ENCODE data around the gene ETV3L. TPM values are rescaled to one million over a fixed set of nuclear protein-coding genes. Genes with fewer than 3 reads are reported as not detected.
"Not testable (repeated sequence)": the region's sequence is repeated elsewhere in the genome, so short reads cannot be mapped to it uniquely, and the experiment has no call there.

The ETV3L gene
- polyA plus RNA-seq, 4 donors: not detected

DNA sequence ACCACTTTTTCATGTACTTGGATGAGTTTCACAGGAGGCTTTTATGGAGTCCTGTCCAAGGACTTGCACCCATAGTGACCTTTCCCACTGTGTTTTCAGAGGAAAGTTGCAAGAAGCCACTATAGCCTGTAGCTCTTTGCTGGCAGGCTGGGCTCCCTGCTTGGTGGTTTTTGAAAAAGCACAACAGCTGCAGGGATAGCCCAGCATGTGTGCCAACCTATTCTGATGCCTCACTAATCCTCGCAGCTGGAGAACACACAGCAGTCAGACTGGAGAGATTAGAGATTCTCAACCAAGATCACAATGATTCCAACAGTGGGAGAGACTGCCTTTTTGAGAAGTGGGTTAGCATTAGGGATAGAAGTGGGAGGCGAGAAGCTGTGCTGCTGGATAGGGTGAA is 30.0 kb downstream of the ETV3L start:
- peaks cover 0 to 6% (median 0%) of the 10 kb centered on the region in 3 donors for H3K27me3 ChIP-seq (ENCODE audit: control insufficient read depth in 3 of 3, insufficient read depth in 3 of 3, low read length in 3 of 3)
- H3K9me3 ChIP-seq (ENCODE audit: control insufficient read depth in 2 of 2, insufficient read depth in 1 of 2, low read depth in 1 of 2, low read length in 1 of 2): no peaks in the 10 kb centered on the region
- FAIRE-seq (no peak), DNase-seq (no peak)
- H3K27ac ChIP-seq (ENCODE audit: low read depth in 1 of 3, low read length in 2 of 3): no peak overlapping the region
- no peaks in the 10 kb centered on the region for H3K36me3 ChIP-seq (ENCODE audit: control insufficient read depth in 3 of 3, insufficient read depth in 2 of 3, low read depth in 1 of 3, low read length in 3 of 3)
- WGBS, 3 donors: 82 to 88% (median 88%) methylated on average over 2 of the region's 2 CpGs
- peaks cover 0 to 3% (median 0%) of the 10 kb centered on the region in 3 donors for H3K4me1 ChIP-seq (ENCODE audit: control insufficient read depth in 3 of 3, insufficient read depth in 2 of 3, low read depth in 1 of 3, low read length in 2 of 3)
- no peak overlapping the region for H3K4me3 ChIP-seq (ENCODE audit: low read depth in 1 of 3, low read length in 3 of 3)

DNA sequence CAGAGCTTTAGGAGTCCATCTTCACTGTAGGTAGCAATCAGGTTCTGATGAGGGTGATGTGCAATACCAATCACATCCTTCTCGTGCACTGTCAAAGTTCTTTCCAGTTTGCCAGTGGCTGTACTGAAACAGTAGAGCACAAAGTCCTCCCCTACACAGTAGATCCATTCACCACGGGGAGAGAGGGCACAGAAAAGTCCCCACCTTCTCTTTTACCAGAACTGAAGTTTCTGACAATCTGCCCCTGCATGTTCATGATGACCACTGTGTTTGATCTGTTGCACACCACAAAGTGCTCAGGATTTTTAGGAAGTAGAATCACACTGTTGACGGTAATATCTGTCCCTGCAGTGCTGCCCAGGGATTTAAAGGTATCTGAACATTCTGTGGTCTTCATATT is 40.4 kb downstream of the ETV3L start:
- H3K4me3 ChIP-seq (ENCODE audit: low read depth in 1 of 3, low read length in 3 of 3); H3K27ac ChIP-seq (ENCODE audit: low read depth in 1 of 3, low read length in 2 of 3); H3K4me1 ChIP-seq (ENCODE audit: control insufficient read depth in 3 of 3, insufficient read depth in 2 of 3, low read depth in 1 of 3, low read length in 2 of 3); H3K36me3 ChIP-seq (ENCODE audit: control insufficient read depth in 3 of 3, insufficient read depth in 2 of 3, low read depth in 1 of 3, low read length in 3 of 3); H3K9me3 ChIP-seq (ENCODE audit: control insufficient read depth in 2 of 2, insufficient read depth in 1 of 2, low read depth in 1 of 2, low read length in 1 of 2); FAIRE-seq; H3K27me3 ChIP-seq (ENCODE audit: control insufficient read depth in 3 of 3, insufficient read depth in 3 of 3, low read length in 3 of 3); DNase-seq: not testable (repeated sequence)
- WGBS, 3 donors: 26 to 55% (median 38%) methylated on average over 3 of the region's 3 CpGs

DNA sequence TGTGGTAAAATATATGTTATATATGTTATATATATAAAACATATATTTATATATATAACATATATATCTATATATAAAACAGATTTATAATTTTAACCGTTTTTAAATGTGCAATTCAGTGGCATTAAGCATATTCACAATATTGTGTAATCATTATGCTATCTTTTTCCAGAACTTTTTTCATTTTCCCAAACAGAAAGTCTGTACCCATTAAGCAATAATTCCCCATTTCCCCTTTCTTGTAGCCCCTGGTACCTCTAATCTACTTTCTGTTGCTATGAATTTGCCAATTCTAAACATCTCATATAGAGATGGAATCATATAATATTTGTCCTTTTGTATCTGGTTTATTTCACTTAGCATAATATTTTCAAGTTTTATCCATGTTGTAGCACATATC is 43.3 kb downstream of the ETV3L start:
- FAIRE-seq (peak; percentile 61), DNase-seq (no peak)
- Histone ChIP-seq H3K27me3 (ENCODE audit: control insufficient read depth in 3 of 3, insufficient read depth in 3 of 3, low read length in 3 of 3) (peaks cover 0 to 3% (median 0%) of the 10 kb centered on the region in 3 donors), H3K4me3 (ENCODE audit: low read depth in 1 of 3, low read length in 3 of 3) (no peak overlapping the region), H3K4me1 (ENCODE audit: control insufficient read depth in 3 of 3, insufficient read depth in 2 of 3, low read depth in 1 of 3, low read length in 2 of 3) (no peaks in the 10 kb centered on the region), H3K9me3 (ENCODE audit: control insufficient read depth in 2 of 2, insufficient read depth in 1 of 2, low read depth in 1 of 2, low read length in 1 of 2) (no peaks in the 10 kb centered on the region), H3K36me3 (ENCODE audit: control insufficient read depth in 3 of 3, insufficient read depth in 2 of 3, low read depth in 1 of 3, low read length in 3 of 3) (no peaks in the 10 kb centered on the region), H3K27ac (ENCODE audit: low read depth in 1 of 3, low read length in 2 of 3) (no peak overlapping the region)
- 69 to 79% (median 76%) methylated on average over 1 of the region's 1 CpG for WGBS, 3 donors

DNA sequence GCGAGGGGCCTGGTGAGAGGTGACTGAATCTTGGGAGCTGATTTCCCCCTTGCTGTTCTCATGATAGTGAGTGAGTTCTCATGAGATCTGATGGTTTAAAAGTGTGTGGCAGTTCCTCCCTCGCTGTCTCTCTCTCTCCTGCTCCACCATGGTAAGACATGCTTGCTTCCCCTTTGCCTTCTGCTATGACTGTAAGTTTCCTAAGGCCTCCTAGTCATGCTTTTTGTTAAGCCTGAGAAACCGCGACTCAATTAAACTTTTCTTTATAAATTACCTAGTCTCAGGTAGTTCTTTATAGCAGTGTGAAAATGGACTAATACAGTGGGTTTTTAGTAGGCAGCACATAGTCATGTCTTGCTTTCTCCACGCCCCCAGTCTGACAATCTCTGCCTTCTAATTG is 43.9 kb downstream of the ETV3L start:
- not testable (repeated sequence) for H3K4me3 ChIP-seq (ENCODE audit: low read depth in 1 of 3, low read length in 3 of 3); H3K9me3 ChIP-seq (ENCODE audit: control insufficient read depth in 2 of 2, insufficient read depth in 1 of 2, low read depth in 1 of 2, low read length in 1 of 2); DNase-seq; H3K27me3 ChIP-seq (ENCODE audit: control insufficient read depth in 3 of 3, insufficient read depth in 3 of 3, low read length in 3 of 3); H3K27ac ChIP-seq (ENCODE audit: low read depth in 1 of 3, low read length in 2 of 3); H3K4me1 ChIP-seq (ENCODE audit: control insufficient read depth in 3 of 3, insufficient read depth in 2 of 3, low read depth in 1 of 3, low read length in 2 of 3); FAIRE-seq; H3K36me3 ChIP-seq (ENCODE audit: control insufficient read depth in 3 of 3, insufficient read depth in 2 of 3, low read depth in 1 of 3, low read length in 3 of 3)
- WGBS, 3 donors: 81 to 89% (median 84%) methylated on average over 5 of the region's 5 CpGs

DNA sequence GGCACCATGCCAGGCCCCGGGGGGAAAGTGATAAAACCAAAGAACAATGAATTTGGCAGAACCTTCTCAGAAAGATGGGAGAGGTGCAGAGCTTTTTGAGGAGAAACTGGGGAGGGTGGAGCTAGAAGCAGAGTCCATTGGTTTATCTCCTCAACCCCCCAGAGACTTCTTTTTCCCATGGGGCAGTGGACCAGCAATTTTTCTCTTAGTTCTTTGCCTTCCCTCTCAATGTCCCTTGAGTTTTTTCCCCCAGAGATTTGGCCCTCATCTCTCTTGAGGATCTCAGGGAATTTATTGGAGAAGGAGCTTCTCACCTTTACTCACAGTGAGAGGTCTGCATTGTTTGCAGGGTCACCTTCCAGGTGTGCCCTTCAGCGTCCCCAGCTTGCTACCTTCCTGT is 48.8 kb downstream of the ETV3L start:
- FAIRE-seq: no peak
- Histone ChIP-seq H3K4me1 (ENCODE audit: control insufficient read depth in 3 of 3, insufficient read depth in 2 of 3, low read depth in 1 of 3, low read length in 2 of 3) (peaks cover 0 to 3% (median 0%) of the 10 kb centered on the region in 3 donors), H3K4me3 (ENCODE audit: low read depth in 1 of 3, low read length in 3 of 3) (no peak overlapping the region), H3K27me3 (ENCODE audit: control insufficient read depth in 3 of 3, insufficient read depth in 3 of 3, low read length in 3 of 3) (no peaks in the 10 kb centered on the region), H3K27ac (ENCODE audit: low read depth in 1 of 3, low read length in 2 of 3) (no peak overlapping the region), H3K9me3 (ENCODE audit: control insufficient read depth in 2 of 2, insufficient read depth in 1 of 2, low read depth in 1 of 2, low read length in 1 of 2) (no peaks in the 10 kb centered on the region), H3K36me3 (ENCODE audit: control insufficient read depth in 3 of 3, insufficient read depth in 2 of 3, low read depth in 1 of 3, low read length in 3 of 3) (no peaks in the 10 kb centered on the region)
- 29 to 43% (median 37%) methylated on average over 2 of the region's 2 CpGs for WGBS, 3 donors
- DNase-seq: no peak

DNA sequence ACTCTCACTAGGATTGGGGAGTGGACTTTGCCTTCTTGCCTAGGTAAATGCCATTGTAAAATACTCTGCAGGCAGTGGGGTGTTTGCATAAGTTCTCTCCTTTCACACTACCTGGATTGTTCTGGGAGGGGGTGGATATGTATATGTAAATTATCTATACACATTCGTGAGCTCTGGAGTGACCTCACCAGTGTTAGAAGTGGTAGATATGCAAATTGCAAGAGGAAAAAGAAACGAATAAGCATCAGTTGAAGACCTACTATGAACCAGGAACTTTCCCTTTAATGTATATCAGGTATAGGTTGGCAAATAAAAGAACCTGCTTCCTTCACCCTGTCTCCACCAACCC is 52.6 kb downstream of the ETV3L start:
- no peaks in the 10 kb centered on the region for H3K27me3 ChIP-seq (ENCODE audit: control insufficient read depth in 3 of 3, insufficient read depth in 3 of 3, low read length in 3 of 3)
- H3K27ac ChIP-seq (ENCODE audit: low read depth in 1 of 3, low read length in 2 of 3): peak overlapping the region in 1 of 3 donors; percentile 93
- DNase-seq: peak; percentile 55 to 61
- H3K9me3 ChIP-seq (ENCODE audit: control insufficient read depth in 2 of 2, insufficient read depth in 1 of 2, low read depth in 1 of 2, low read length in 1 of 2): no peaks in the 10 kb centered on the region
- peak overlapping the region in 1 of 3 donors; percentile 54 for H3K4me3 ChIP-seq (ENCODE audit: low read depth in 1 of 3, low read length in 3 of 3)
- H3K4me1 ChIP-seq (ENCODE audit: control insufficient read depth in 3 of 3, insufficient read depth in 2 of 3, low read depth in 1 of 3, low read length in 2 of 3): peaks cover 7 to 30% (median 19%) of the 10 kb centered on the region in 3 donors
- FAIRE-seq: no peak
- H3K36me3 ChIP-seq (ENCODE audit: control insufficient read depth in 3 of 3, insufficient read depth in 2 of 3, low read depth in 1 of 3, low read length in 3 of 3): no peaks in the 10 kb centered on the region
- 3 to 29% (median 13%) methylated on average over 2 of the region's 2 CpGs for WGBS, 3 donors

DNA sequence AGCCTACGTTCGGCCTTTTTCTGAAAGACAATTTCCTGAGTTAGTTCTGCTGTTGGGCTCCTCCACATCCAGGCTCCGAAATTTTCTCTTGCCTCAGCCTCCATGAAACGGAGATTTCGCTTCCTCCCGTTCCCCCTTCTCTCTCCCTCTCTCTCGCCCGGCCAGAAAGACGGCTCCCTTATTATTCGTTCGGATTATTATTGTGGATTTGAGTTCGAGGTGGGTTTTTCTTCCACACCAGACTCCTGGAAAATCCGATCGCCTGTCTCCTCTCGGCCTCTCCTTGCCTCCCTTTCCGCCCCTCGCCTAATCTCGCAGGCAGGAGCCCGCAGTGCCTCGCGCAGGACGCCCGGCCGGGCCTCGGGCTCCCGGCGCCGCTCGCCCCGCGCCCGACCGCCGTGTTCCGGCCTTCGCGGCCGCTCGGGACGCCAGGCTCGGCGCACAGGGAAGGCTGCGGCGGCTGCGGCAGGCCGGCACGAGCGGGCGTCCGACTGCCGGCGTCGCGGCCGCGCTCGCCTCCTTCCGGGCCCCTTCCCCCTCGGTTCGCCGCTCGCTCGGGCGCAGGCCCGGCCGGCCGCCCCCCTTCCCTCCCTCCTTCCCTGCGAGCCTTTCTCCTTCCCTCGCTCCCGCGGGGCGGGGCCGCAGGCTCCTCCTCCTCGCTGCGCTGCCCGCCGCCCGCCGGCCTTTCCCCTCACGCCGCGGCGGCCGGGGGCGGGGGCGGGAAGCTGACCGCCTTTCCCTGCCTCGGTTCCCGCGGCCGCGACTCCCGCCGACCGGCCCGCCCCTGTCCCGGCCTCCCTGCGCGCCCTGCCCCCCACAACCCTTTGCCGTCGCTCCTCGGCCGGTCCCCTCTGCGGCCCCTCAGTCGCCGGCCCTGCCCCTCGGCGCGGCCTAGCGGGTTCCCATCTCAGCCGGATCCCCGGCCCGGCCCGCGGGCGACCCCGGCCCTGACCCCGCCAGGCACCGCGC is 54.1 kb downstream of the ETV3L start, which contains the start of gene ARHGEF11:
Gene ARHGEF11, minus strand, starts transcription at position 493 of the 969 bp plus-strand sequence. CDS start 1,412 bp downstream, outside the sequence.
- DNase-seq: peak; percentile 89 to 96
- Histone ChIP-seq H3K4me3 (ENCODE audit: low read depth in 1 of 3, low read length in 3 of 3) (peak within 1 kb of the TSS; percentile 36 to 88 (median 59)), H3K9me3 (ENCODE audit: control insufficient read depth in 2 of 2, insufficient read depth in 1 of 2, low read depth in 1 of 2, low read length in 1 of 2) (no peaks in the 10 kb centered on the region), H3K36me3 (ENCODE audit: control insufficient read depth in 3 of 3, insufficient read depth in 2 of 3, low read depth in 1 of 3, low read length in 3 of 3) (no peaks in the 10 kb centered on the region), H3K27me3 (ENCODE audit: control insufficient read depth in 3 of 3, insufficient read depth in 3 of 3, low read length in 3 of 3) (no peaks in the 10 kb centered on the region), H3K27ac (ENCODE audit: low read depth in 1 of 3, low read length in 2 of 3) (peak within 1 kb of the TSS; percentile 86 to 97 (median 93)), H3K4me1 (ENCODE audit: control insufficient read depth in 3 of 3, insufficient read depth in 2 of 3, low read depth in 1 of 3, low read length in 2 of 3) (peaks cover 9 to 30% (median 27%) of the 10 kb centered on the region in 3 donors)
- FAIRE-seq: no peak
- 0 to 1% (median 1%) methylated on average over 66 to 120 of the region's 120 CpGs for whole genome bisulfite sequencing, 3 donors

DNA sequence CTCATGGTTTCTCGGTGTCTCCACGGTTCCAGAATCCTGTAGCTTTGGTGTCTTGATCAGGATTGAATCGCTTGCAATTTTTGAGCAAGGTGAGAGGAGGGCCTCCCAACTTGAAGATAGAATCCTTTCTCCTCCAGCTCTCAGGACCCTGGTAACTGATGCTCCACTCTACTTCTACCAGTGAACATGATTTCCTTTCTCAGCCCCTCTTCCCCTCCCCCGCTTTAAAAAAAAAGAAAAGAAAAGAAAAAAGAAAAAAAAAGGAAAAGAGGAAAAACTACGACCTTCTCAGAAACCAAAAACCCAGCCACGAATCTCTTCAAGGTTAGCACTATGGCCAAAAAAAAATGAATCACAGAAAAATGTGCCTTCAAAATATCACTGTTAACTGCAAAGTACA is 55.3 kb downstream of the ETV3L start:
- no peak overlapping the region for H3K27ac ChIP-seq (ENCODE audit: low read depth in 1 of 3, low read length in 2 of 3)
- no peak for FAIRE-seq
- H3K4me1 ChIP-seq (ENCODE audit: control insufficient read depth in 3 of 3, insufficient read depth in 2 of 3, low read depth in 1 of 3, low read length in 2 of 3): peaks cover 9 to 30% (median 28%) of the 10 kb centered on the region in 3 donors

More for the DNA sequence above, 55.3 kb downstream of the ETV3L start:
- 23 to 32% (median 29%) methylated on average over 6 of the region's 6 CpGs for WGBS, 3 donors
- no peaks in the 10 kb centered on the region for H3K27me3 ChIP-seq (ENCODE audit: control insufficient read depth in 3 of 3, insufficient read depth in 3 of 3, low read length in 3 of 3)
- H3K4me3 ChIP-seq (ENCODE audit: low read depth in 1 of 3, low read length in 3 of 3): peak overlapping the region in 2 of 3 donors; percentile 42 to 59
- H3K36me3 ChIP-seq (ENCODE audit: control insufficient read depth in 3 of 3, insufficient read depth in 2 of 3, low read depth in 1 of 3, low read length in 3 of 3): no peaks in the 10 kb centered on the region
- DNase-seq: no peak
- H3K9me3 ChIP-seq (ENCODE audit: control insufficient read depth in 2 of 2, insufficient read depth in 1 of 2, low read depth in 1 of 2, low read length in 1 of 2): no peaks in the 10 kb centered on the region
